Measurements from ENCODE around the gene LIN9.
"Not testable (repeated sequence)": the region's sequence is repeated elsewhere in the genome, so short reads cannot be mapped to it uniquely, and the experiment has no call there.

LIN9 gene

DNA sequence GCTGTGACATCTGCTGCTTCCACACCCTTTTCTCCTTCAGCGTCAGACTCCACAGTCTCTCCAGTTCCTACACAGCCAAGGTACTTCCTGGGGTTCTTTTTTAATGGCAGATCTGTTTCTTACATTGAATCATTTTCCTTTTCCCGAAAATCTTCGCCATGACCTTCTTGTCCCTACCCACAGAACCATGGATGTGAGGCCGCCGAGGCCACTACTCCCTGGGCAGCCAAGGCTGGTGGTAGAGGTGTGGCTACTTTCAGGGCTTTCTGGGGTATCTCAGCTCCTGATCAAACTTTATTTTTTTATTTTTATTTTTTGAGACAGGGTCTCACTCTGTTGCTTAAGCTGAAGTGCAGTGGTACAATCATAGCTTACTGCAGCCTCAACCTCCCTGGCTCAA lies 9.5 kb upstream of the LIN9 start:
- DNase-seq, result no peak

DNA sequence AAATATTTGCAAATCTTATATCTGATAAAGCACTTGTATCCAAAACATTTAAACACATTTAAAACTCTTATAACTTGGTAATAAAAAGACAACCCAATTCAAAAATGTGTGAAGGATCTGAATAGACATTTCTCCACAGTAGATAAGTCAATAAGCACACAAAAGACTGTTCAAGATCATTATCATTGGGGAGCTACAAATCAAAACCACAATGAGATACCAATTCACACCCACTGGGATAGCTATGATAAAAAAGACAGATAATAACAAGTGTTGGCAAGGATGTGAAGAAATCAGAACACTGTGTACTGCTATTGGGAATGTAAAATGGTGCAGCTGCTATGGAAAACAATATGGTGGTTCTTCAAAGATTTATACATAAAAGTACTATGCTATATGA lies 5.1 kb upstream of the LIN9 start:
- DNase-seq, result no peak

DNA sequence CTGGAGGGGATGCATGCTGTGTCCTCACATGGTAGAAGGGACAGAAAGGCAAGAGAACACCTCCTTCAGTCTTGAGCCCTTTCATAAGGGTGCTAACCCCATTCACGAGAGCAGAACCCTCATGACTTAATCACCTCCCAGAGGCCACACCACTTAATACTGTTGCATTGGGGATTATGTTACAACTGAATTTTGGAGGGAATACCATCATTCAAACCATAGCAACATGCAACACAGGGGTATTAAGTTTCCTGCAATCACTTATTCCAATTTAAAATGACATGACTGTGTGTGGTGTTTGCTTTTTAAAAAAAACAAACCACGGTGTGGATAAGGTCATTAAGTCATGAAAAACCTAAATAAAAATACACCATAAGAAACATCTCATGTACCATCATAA lies 3.1 kb upstream of the LIN9 start:
- DNase-seq, result no peak

DNA sequence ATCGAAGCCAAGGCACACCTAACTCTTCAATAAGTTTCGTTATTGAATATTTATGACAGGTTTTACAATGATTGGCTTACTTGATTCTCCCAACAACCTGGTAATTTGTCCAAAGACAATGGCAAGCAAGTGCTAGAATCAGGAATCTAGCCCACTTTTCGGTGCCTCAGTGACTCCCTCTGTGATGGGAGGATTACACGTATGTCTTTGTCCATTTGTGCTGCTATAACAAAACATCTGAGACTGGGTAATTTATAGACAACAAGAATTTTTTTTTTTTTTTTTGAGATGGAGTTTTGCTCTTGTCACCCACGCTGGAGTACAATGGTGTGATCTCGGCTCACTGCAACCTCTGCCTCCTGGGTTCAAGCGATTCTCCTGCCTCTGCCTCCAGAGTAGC lies 2.4 kb upstream of the LIN9 start:
- no peak for DNase-seq

DNA sequence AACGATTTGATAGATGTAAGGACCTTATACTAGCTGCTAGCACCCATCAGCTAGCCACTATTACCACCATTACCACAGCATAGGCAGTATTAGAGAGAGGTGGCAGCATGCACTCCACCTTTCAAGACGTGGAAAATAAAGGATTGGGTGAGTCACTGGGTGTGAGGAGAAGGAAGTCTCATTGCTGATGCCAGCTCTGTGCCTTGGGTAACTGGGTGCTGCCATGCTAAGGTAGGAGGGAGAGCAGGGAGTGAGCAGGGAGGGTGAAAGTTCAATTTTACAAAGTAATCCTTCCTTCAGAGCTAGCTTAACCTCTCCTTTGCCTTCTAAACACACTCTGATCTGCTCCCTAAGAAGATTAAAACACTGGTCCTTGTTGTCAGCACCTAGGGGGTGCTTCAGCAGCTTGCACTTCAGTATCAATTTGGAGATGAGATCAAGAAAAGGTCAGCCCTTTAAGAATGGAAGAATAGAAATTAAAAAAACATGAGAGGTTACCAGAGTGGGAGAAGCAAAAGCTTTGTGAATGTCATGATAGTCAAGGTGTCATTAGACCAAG lies 1.8 kb upstream of the LIN9 start:
- no peak for DNase-seq

DNA sequence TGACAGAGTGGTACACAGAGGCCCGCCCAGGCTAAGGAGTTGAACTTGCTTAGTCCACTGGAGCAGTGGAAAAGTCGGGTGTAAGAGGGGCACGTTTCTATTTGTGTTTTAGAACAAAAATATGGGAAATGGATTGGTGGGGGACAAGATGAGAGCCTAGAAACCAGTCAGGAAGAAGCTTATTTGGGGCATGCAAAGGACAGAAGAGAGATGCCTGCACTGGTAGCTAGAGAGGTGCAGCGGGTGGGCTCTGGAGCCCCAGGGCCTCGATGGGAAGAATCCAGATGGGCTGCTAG lies 1.2 kb upstream of the LIN9 start:
- DNase-seq, result no peak

DNA sequence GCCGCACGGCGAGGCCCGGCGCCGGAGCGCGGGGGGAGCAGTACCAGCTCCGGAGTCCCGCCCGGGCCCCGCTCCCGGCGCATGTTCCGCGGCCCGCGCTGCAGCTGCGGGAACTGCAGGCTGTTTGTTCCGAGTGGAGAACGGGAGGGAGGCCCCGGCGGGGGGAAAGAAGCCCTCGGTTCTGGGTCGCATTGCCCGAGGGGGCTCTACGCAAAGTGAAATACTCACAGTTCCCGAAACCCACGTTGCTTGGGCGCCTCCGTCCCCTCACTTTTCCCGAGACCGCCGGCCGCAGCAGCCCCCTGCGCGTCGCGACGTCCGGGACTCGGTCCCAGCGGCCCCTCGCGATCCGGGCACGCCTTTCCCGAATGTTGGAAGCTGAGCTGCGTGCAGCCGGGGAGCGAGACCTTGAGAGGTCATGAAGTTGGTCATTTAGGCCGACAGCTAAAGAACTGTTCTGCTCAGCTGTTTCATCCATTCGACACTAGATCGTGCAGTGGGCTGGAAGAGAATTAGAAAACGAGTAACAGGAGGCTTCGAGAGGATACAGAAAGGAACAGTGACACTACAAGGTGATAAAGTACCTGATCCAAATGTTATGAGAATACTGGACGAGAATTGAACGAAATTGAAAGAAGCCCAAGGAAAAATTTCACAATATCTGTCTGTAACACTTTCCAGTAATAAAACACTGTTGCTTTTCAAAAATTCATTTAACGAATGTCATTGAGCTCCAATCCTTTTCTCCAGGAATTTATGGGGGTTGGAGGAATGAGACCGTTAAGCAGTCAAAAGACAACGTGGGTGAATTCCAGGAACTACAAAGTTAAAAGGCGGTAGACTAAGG lies 657 bp upstream of the LIN9 start:
- DNase-seq, result no peak

DNA sequence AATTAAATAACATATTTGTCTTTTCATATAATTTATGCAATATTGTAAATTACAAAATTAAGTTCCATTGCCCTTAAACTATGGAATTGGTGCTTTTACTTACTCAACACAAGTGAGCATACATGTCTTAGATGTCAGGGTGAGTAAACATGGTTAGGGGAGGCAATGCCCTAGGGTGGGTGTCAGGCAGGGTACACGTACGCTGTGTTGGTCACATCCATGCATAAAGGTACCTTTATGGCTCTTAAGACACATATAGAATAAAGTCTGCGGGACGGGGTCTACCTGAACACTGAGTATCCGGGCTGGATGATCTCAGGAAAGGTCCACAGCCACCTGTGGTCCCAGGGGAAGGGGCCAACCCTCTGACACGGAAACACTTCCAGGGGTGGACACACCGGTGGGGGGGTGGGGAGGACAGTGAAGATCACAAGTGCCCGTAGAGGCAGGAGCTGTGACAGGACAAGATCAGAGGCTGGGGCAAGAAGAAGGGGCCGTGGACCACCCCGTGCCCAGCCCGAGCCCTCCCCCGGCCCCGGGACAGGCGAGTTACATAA lies 720 bp downstream of the LIN9 start:
- no peak for DNase-seq

DNA sequence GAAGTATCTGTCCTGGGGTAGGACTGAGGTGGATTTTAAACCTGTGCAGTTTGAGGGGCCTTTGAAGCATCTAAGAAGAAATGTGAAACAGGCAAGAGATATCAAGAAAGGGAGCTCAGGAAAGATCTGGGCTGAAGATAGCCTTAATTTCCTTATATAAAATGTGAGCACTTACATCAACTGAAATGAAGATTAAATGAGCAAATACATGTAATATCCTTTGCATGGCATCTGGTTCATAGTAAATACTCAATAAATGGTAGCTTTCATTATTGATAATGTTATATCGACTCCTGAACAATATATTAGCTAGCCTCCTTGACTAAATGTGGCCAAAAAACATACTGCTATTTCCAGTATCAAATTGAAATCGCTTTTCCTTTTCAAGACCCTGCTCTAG lies 2.5 kb downstream of the LIN9 start:
- no peak for DNase-seq

DNA sequence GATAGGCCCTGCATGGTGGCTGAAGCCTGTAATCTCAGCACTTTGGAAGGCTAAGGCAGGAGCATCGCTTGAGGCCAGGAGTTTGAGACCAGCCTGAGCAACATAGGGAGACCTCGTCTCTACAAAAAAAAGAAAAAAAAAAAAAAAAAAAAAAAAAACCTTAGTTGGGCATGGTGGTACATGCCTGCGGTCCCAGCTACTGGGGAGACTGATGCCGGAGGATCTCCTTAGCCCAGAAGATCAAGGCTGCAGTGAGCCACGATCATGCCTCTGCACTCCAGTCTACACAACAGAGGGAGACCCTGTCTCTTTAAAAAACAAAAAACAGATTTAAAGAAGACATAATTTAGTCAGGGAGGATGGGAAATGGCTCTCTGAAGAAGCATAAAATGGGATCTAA lies 3.8 kb downstream of the LIN9 start:
- DNase-seq, result no peak

DNA sequence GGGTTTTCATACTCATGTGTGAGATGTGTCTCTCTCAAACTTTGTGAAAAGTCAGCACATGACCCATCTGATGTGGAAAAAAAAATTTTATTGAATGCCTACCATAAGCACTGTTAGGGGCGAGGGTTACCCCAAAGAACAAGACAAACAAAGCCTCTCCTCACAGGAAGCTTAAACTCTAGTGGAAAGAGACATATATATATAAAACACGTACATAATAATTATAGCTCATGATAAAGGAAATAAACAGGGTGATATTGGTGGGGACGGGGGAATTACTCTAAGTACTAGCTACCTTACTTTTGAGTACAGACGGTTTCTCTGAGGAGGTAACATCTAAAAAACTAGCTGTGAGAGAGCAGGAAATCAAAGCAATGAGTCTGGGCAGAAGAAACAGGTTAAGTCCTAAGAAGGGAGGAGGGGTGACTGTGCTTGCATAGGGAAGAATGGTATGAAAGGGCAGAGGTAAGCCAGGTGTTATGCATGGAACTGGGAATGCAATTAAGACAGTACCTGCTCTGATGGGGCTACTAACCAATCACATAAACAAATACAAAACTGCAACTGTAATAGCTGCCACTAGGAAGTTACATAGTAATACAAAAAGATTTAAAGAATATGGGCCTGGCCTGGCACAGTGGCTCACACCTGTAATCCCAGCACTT lies 4.5 kb downstream of the LIN9 start:
- no peak for DNase-seq

DNA sequence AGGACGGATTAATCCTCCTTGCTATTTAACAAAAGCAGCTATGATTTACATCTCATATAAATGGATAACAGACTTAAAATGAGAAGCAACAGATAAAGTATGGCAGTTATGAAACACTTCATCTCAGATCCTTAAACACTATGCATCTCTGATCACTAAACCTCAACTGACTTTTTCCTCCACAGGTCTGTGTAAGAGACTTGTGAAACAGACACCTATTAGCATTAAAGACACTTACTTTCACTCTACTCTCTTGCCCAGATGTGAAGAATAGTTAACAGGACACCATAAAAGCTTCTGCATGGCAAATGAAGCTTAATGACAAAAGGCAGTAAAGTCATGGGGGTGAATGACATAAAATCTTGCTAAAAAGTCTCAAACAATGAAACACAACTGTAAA lies 6.2 kb downstream of the LIN9 start:
- no peak for DNase-seq

DNA sequence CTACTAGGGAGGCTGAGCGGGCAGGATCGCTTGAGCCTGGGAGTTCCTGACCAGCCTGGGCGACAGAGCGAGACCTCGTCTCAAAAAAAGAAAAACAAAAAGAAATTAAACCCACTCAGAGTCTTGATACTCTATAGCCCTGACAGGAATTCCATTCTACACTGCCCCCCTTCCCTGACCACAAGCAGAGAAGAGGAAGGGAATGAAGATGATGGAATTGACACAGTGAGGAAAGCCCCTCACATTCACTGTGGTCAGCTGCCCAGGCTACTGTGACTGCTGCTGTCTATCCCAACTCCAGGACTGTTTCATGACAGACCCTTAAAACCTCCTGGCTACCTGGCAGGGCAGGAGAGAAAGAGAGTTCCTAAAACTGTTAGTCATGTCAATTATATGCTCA lies 12.1 kb downstream of the LIN9 start:
- no peak for DNase-seq

DNA sequence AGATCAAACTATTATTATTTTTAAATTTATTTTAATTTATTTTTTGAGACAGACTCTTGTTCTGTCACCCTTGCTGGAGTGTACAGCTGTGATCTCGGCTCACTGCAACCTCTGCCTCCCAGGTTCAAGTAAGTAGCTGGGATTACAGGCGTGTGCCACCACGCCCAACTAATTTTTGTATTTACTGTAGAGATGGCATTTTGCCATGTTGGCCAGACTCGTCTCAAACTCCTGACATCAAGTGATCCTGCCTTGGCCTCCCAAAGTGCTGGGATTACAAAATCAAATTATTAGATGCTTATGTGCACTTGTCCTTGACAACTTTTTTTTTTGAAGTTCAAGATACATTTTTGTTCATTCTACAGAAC lies 15.4 kb downstream of the LIN9 start:
- no peak for DNase-seq

DNA sequence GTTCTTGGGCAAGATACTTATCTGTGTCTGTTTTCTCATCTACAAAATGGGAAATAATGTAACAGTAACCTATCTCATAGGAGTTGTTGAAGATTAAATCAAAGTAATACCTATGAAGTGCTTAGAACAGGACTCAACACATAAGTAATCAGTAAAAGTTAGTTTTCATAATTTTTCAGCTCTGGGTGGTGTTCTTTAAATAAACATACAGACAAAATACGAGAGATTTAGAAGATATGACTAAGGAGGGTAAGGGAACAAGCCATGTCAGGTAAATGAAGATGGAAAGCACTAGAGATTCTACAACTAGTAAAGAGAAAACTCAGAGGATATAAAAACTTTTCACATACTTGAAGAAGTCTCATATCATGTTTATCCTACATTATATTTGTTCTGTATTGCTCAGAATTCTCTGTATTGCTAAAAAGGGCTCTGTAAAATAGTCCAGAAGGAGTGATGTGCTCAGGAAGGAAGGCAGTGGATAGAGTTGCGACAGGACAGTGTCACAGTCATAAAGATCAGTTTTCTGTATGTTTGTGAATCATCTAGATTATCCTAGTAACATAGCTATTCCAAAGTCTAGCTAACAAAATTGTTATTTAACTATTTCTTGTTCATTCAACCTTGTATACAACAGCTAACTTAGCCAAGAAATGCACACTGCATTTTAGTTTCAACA lies 16.0 kb downstream of the LIN9 start:
- DNase-seq, result no peak

DNA sequence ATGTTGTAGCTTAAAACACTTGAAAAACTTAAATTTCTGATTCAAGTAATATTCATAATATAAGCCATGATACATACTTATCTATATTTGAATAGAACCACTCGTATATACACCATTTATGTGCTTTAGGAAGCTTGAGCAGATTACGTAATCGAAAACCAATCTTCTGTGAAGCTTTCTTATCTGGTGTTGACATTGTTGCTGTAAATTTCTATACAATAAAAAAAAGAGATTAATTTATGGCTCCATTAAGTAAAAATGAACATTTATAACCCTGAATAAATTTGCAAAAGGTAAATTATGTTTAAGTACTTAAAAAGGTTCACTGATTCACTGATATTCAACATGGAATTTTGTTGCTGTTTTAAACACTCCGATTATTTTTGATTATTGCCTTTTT lies 21.4 kb downstream of the LIN9 start:
- DNase-seq, result no peak

DNA sequence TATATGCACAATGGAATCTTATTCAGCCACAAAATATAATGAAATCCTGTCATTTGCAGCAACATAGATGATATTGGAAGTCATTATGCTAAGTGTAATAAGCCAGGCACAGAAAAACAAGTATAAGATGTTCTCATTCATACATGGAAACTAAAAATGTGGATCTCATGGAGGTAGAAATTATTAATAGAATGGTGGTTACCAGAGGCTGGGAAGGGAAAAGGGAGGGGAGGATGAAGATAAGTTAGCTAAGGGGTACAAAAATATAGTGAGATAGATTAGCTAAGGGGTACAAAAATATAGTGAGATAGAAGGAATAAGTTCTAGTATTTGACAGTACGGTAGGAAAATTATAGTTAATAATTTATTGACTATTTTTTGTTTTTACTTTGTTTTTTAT lies 27.9 kb downstream of the LIN9 start:
- DNase-seq, result no peak

DNA sequence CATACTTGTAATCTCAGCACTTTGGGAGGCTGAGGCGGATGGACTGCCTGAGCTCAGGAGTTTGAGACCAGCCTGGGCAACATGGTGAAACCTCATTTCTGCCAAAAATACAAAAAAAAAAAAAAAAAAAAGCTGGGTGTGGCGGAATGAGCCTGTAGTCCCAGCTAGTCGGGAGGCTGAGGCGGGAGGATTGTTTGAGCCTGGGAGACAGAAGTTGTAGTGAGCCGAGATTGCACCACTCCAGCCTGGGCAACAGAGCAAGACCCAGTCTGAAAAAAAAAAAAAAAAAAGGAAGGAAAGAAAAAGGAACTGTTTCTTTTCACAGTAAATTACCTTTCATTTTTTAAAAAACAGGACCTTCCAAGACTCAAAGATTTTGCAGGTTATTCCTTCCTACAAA lies 29.5 kb downstream of the LIN9 start:
- DNase-seq, result no peak

DNA sequence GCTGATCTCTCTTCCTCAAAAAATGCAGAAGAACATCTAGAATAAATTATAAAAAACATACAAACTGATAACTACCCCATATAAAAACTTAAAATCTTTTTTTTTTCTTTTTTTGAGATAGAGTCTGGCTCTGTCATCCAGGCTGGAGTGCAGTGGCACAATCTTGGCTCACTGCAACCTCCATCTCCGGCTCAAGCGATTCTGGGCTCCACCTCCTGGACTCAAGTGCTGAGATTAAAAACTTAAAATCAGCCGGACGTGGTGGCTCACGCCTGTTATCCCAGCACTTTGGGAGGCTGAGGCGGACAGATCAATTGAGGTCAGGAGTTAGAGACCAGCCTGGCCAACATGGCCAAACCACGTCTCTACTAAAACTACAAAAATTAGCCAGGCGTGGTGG lies 31.1 kb downstream of the LIN9 start:
- DNase-seq, result no peak

DNA sequence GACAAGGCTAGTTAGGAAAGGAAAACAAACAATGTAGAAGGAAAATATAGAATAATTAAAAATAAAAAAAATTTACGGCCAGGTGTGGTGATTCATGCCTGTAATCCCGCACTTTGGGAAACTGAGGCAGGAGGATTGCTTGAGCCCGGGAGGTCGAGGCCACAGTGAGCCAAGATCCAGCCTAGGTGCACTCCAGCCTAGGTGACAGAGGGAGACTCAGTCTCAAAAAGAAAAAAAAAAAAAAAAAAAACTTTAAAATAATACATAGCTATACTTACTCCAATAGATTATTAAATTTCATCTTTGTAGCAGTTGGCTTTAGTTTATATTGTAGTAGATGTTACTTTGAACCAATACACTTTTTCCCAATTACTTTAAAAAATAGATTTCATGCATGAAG lies 32.0 kb downstream of the LIN9 start:
- DNase-seq, result no peak

DNA sequence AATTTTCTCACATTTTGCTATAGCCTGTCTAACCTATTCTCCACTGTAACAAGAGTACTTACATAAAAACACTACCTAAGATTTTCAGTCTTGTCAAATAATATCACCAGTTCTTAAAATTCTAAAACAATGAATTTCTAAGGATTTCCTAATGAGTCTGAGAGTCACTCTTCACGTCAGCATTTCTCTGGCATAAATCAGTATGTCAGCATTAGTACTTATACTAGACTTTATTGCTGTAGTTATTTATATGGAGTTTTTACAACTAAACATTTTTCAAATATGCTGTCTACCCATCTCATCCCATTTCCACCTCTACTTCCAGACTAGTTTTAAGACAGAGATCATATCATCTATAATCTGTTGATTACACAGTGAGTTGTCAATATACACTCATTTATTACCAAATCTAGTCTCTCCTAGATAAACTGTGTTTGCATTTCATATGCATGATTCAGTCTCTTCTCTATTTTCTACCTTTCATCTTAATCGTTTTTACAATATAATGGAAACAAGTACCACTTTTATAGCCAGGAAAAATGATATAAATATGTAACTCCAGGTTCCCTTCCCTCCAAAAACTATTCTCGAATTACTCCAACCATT lies 32.8 kb downstream of the LIN9 start:
- no peak for DNase-seq

DNA sequence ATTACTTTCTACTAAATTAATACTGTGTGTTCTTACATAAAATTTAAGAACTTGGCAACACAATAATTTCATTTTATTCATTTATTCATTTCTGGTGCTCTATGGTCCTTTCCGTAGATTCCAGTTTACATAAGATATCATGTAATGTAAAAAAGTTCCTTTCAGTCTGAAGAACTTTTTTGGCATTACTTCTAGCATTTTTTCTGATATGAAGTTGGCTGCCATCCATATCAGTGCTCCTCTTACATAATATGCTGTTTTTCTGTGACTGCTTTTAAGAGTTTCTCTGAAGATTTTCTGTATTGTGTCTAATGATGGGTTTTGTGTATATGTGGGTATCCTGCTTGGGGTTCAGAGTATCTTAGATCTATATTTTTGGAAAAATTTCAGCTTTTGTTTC lies 34.8 kb downstream of the LIN9 start:
- DNase-seq, result no peak

DNA sequence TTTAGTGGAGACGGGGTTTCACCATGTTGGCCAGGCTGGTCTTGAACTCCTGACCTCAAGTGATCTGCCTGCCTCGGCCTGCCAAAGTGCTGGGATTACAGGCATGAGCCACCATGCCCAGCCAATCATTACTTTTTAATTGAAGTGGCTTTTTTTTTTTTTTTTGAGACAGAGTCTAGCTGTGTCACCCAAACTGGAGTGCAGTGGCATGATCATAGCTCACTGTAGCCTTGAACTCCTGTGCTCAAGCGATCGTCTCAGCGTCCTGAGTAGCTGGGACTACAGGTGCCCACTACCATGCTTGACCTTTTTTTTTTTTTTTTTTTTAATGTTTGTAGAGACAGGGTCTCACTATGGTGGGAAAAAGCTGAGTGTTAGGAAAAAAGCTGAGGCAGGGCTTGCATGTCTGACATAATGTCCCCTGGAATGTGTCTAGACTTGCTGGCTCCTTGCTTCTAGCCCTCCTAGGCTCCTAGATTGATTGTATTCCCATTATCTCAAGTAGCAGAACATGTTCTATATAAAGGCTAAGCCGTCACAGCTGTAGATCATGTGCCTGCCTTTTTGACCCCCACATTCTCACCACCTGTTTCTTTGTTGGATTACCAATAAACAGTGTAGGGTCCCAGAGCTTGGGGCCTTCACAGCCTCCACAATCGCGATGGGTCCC lies 36.6 kb downstream of the LIN9 start:
- not testable (repeated sequence) for DNase-seq

All from KG1 (cell line).